D721Med (cell line): Measurements from ENCODE around the gene ANKLE2.

Experiments used
- DNase-seq: peaks from one replicate; pipeline ENCODE4 v3.0.0; 2011; ENCODE audit warnings: low spot score; ENCODE audit not compliant: insufficient read length
- FAIRE-seq: peaks from 2 replicates; lab custom pipeline; 2011; peaks lifted over from hg19 to GRCh38; lab: Jason Lieb, UNC
- CTCF ChIP-seq: IDR thresholded peaks from 2 replicates; pipeline ENCODE4 v1.5.1; 2012; ENCODE audit warnings: mild to moderate bottlenecking, control low read depth; ENCODE audit not compliant: insufficient read depth; ENCODE audit errors: missing control alignments

Gene ANKLE2

GRCh38 chr12:132743831-132744230 is 17.8 kb downstream of the ANKLE2 start:
- no peak for DNase-seq
- TF ChIP-seq CTCF: no peak
- no peak for FAIRE-seq

GRCh38 chr12:132741620-132742019 is 20.0 kb downstream of the ANKLE2 start:
- FAIRE-seq (no peak), DNase-seq (no peak)
- TF ChIP-seq CTCF: no peak

GRCh38 chr12:132740652-132741051 is 21.0 kb downstream of the ANKLE2 start:
- TF ChIP-seq CTCF: no peak
- no peak for DNase-seq
- no peak for FAIRE-seq

GRCh38 chr12:132740313-132740646 is 21.4 kb downstream of the ANKLE2 start:
- no peak for FAIRE-seq
- no peak for DNase-seq
- no peak for TF ChIP-seq CTCF

GRCh38 chr12:132739600-132740312 is 21.9 kb downstream of the ANKLE2 start:
- no peak for FAIRE-seq
- DNase-seq: no peak
- no peak for TF ChIP-seq CTCF

- FAIRE-seq (no peak), DNase-seq (no peak)
- no peak for TF ChIP-seq CTCF
These were observed 24.7 kb downstream of the ANKLE2 start for GRCh38 chr12:132736913-132737312.

- FAIRE-seq: no peak
- no peak for TF ChIP-seq CTCF
- DNase-seq: no peak
These were observed 25.3 kb downstream of the ANKLE2 start for GRCh38 chr12:132736378-132736777.
